Sigmoid colon (tissue), 4 donors: ENCODE measurements around the gene FTO.

Source experiments
- EP300 ChIP-seq, 4 donors: sonication (generic); formaldehyde crosslinking; IDR thresholded peaks; one replicate each; pipeline ENCODE4 v1.6.1; 2017; ENCODE audit warnings: antibody characterized with exemption in 4 of 4
- POLR2A ChIP-seq, 2 donors: fragments of 450-650 bp; IDR thresholded peaks; one replicate each; pipeline ENCODE4 v1.6.1; 2016; ENCODE audit warnings: antibody characterized with exemption in 2 of 2, mild to moderate bottlenecking in 2 of 2, moderate library complexity in 2 of 2
- POLR2AphosphoS5 ChIP-seq, 4 donors: sonication (generic); formaldehyde crosslinking; IDR thresholded peaks; one replicate each; pipeline ENCODE4 v1.6.1; 2017; ENCODE audit warnings: antibody characterized with exemption in 4 of 4
- TF ChIP-seq, protein P1 (sequence below), 4 experiments: fragments of 450-650 bp in 3 of 4; fragments of 200-600 bp in 1 of 4; IDR thresholded peaks; one replicate each; pipeline ENCODE4 v1.5.1; 2016 to 2019; ENCODE audit warnings: antibody characterized with exemption in 4 of 4, mild to moderate bottlenecking in 3 of 4, moderate library complexity in 2 of 4

DNA sequence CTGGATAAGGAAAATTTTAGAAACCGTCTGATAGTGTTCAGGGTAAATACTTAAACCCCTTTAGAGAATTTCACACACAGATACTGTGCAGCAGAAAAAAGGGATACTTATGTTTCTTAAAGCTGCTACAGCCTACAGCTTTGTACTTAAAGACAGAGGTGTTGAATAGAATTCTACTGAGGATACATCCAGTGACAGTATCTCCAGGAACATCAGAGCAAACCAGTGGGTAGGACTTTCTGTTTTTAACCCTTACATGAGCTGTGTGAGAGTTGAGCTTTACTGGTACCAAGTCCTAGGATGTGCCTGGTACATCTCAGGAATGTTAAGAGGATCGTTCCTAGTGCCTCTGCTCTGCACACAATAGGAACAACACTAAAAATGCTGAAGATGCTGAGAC, 191.5 kb downstream of the FTO start:
- TF ChIP-seq, protein P1, sequence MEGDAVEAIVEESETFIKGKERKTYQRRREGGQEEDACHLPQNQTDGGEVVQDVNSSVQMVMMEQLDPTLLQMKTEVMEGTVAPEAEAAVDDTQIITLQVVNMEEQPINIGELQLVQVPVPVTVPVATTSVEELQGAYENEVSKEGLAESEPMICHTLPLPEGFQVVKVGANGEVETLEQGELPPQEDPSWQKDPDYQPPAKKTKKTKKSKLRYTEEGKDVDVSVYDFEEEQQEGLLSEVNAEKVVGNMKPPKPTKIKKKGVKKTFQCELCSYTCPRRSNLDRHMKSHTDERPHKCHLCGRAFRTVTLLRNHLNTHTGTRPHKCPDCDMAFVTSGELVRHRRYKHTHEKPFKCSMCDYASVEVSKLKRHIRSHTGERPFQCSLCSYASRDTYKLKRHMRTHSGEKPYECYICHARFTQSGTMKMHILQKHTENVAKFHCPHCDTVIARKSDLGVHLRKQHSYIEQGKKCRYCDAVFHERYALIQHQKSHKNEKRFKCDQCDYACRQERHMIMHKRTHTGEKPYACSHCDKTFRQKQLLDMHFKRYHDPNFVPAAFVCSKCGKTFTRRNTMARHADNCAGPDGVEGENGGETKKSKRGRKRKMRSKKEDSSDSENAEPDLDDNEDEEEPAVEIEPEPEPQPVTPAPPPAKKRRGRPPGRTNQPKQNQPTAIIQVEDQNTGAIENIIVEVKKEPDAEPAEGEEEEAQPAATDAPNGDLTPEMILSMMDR (IDR thresholded peaks at IDR 0.05), result no peak
- TF ChIP-seq EP300 (IDR thresholded peaks at IDR 0.05) (no peak), POLR2AphosphoS5 (IDR thresholded peaks at IDR 0.05) (no peak), POLR2A (IDR thresholded peaks at IDR 0.05) (no peak)
